DND-41 (cell line): Measurements from ENCODE around the gene SNTA1.

Experiments
- ATAC-seq: fragments of 200-7000 bp; cut with Tn5 transposase; 3 replicates; pipeline ENCODE4 v1.9.1; 2021; ENCODE audit warnings: low read depth; ENCODE audit not compliant: insufficient read depth
- DNase-seq: peaks from one replicate; pipeline ENCODE4 v3.0.0-alpha.2; 2020
- H2AFZ ChIP-seq: 2 replicates; pipeline ENCODE4 v1.6.0; 2012; ENCODE audit warnings: low read depth, low read length
- H3K27ac ChIP-seq: 2 replicates; pipeline ENCODE4 v1.5.1; 2012; ENCODE audit warnings: low read length, inconsistent platforms
- H3K27me3 ChIP-seq: fragments of 200-600 bp; sonication (generic); 2 replicates; pipeline ENCODE4 v1.6.0; 2012; ENCODE audit warnings: low read length, mild to moderate bottlenecking, inconsistent platforms; ENCODE audit not compliant: insufficient read depth, poor library complexity
- H3K36me3 ChIP-seq: 2 replicates; pipeline ENCODE4 v1.5.1; 2012; ENCODE audit warnings: low read length, inconsistent platforms; ENCODE audit not compliant: insufficient read depth
- H3K4me1 ChIP-seq: 2 replicates; pipeline ENCODE4 v1.5.1; 2012; ENCODE audit warnings: mild to moderate bottlenecking, low read length; ENCODE audit not compliant: insufficient read depth
- H3K4me2 ChIP-seq: 2 replicates; pipeline ENCODE4 v1.6.0; 2012; ENCODE audit warnings: mild to moderate bottlenecking, moderate library complexity, low read length, inconsistent platforms; ENCODE audit not compliant: insufficient read depth
- H3K4me3 ChIP-seq, 2 experiments: fragments of 200-600 bp in 1 of 2; shearing (Covaris generic) in 1 of 2; 2 replicates each; pipeline ENCODE4 v1.5.1; 2012 to 2016; ENCODE audit warnings: inconsistent platforms in 2 of 2, low read length in 2 of 2, mild to moderate bottlenecking in 2 of 2, low read depth in 1 of 2, moderate library complexity in 1 of 2
- H3K79me2 ChIP-seq: 2 replicates; pipeline ENCODE4 v1.6.0; 2012; ENCODE audit warnings: low read length, inconsistent platforms; ENCODE audit not compliant: insufficient read depth
- H3K9ac ChIP-seq: 2 replicates; pipeline ENCODE4 v1.6.0; 2012; ENCODE audit warnings: low read depth, mild to moderate bottlenecking, inconsistent platforms, low read length, moderate library complexity
- H3K9me3 ChIP-seq: 2 replicates; pipeline ENCODE4 v1.5.1; 2012; ENCODE audit warnings: low read length, moderate library complexity, mild to moderate bottlenecking, inconsistent platforms; ENCODE audit not compliant: insufficient read depth, severe bottlenecking
- H4K20me1 ChIP-seq: 2 replicates; pipeline ENCODE4 v1.6.0; 2012; ENCODE audit warnings: low read length; ENCODE audit not compliant: insufficient read depth
- CTCF ChIP-seq: IDR thresholded peaks from 2 replicates; pipeline ENCODE4 v1.5.1; 2012; ENCODE audit warnings: borderline replicate concordance, low read length, moderate library complexity, mild to moderate bottlenecking; ENCODE audit not compliant: poor library complexity, severe bottlenecking; ENCODE audit errors: extremely low read depth
- EZH2 ChIP-seq: IDR thresholded peaks from 3 replicates; pipeline ENCODE4 v1.6.1; 2012; ENCODE audit warnings: borderline replicate concordance, low read depth, mild to moderate bottlenecking, moderate library complexity, low read length, inconsistent platforms; ENCODE audit not compliant: severe bottlenecking

Gene SNTA1

DNA sequence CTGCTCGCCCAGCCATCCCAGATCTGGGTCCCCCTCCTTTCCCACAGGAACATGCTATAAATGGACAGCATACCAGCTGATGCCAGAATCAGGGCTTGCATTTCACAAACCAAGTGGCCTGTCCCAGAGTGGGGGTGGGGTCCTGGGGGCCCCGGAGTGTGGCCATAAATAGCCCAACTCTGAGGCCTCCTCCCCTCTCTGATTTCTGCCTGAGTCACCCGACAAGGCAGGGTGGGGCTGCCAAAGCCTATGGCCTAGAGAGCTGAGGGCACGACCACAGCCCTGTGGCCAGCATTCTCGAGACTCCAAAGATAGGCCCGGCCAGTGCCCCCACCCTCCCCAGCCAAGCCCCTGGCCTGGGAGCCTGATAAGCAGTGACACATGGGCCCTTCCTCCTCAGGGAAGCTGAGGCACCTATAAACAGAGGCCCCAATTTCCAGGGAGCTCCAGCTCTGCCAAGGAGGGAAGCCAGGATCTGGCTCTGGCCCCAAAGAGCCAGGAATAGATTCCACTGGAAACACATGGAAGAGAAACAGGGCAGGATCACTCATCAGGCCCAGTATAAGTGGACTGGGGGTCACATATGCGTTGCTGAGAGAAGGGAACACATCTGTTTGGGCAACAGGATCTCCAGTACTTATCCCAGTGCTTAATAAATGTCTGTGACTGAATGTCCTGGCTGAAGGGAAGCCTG, 20.3 kb downstream of the SNTA1 start:
- no peaks in the 10 kb centered on the region for H3K27me3 ChIP-seq

DNA sequence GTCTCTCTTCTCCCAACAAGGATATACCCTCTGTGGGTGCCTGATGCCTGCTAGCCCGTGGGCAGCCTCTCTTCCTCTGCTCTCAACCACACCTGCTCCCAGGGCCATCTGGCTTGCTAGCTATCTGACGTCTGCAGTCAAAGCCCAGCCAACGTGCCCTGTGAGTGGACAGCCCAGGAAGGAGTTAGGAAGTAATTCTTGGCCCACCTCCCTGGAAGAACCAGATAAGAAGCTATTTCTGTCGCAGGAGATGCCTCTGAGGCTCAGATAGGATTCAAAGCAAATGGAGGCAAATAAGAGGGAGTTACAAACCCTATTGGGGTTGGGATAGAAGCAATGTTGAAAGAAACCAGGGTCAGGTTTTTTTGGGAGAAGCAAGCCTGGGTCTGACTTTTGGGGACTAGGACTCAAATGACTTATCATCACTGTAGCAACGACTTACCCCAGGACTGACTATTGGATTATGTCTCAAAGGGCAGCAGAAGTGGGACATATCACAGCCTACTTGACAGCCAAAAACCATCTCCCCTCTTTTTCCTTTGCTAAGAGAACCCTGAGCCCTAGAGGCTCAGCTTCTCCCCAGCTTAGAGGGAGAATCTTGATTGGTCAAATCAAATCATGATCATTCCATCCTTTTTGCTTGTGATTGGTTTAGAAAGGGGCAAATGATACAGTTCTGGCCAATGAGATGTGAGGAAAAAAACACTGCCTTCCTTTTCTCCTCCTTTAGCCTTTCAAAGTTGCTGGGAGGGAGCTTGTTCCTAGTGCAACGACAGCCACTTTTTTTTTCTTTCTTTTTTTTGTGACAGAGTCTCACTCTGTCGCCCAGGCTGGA, 24.2 kb downstream of the SNTA1 start:
- Histone ChIP-seq H3K36me3 (no peaks in the 10 kb centered on the region), H3K27ac (no peak overlapping the region), H2AFZ (no peak overlapping the region), H3K9ac (no peak overlapping the region), H3K4me2 (no peak overlapping the region), H3K79me2 (no peaks in the 10 kb centered on the region), H3K4me1 (no peaks in the 10 kb centered on the region), H3K4me3 (no peak overlapping the region), H4K20me1 (no peaks in the 10 kb centered on the region; the same call in 1 of the 2 replicates), H3K9me3 (no peaks in the 10 kb centered on the region), H3K27me3 (no peaks in the 10 kb centered on the region)
- DNase-seq (no peak), ATAC-seq (no peak)
- TF ChIP-seq CTCF (no peak), EZH2 (no peak)

More for the DNA sequence above, 20.3 kb downstream of the SNTA1 start:
- no peaks in the 10 kb centered on the region for H3K36me3 ChIP-seq
- H3K4me2 ChIP-seq, result no peak overlapping the region
- no peak overlapping the region for H3K4me3 ChIP-seq
- no peak for TF ChIP-seq CTCF
- no peak for TF ChIP-seq EZH2
- no peak for DNase-seq
- H3K9me3 ChIP-seq, result no peaks in the 10 kb centered on the region
- no peak overlapping the region for H3K27ac ChIP-seq
- H3K9ac ChIP-seq, result no peak overlapping the region
- no peaks in the 10 kb centered on the region for H3K79me2 ChIP-seq
- no peaks in the 10 kb centered on the region for H3K4me1 ChIP-seq
- no peak overlapping the region for H2AFZ ChIP-seq
- H4K20me1 ChIP-seq, result no peaks in the 10 kb centered on the region
- ATAC-seq, result no peak

GRCh38 chr20:33418033-33418432, 25.5 kb downstream of the SNTA1 start:
- H2AFZ ChIP-seq, result no peak overlapping the region
- TF ChIP-seq CTCF (no peak), EZH2 (no peak)
- H3K27me3 ChIP-seq, result no peaks in the 10 kb centered on the region
- no peaks in the 10 kb centered on the region for H3K36me3 ChIP-seq
- H3K79me2 ChIP-seq, result no peaks in the 10 kb centered on the region
- no peak overlapping the region for H3K27ac ChIP-seq
- no peaks in the 10 kb centered on the region for H3K9me3 ChIP-seq
- H3K4me1 ChIP-seq, result no peaks in the 10 kb centered on the region
- no peak overlapping the region for H3K4me3 ChIP-seq
- no peak for DNase-seq
- ATAC-seq, result no peak
- no peak overlapping the region for H3K9ac ChIP-seq
- no peaks in the 10 kb centered on the region; the same call in 1 of the 2 replicates for H4K20me1 ChIP-seq
- no peak overlapping the region for H3K4me2 ChIP-seq
